HG03439 (cell line): ENCODE results near the gene CCDC97.
"Not testable (repeated sequence)": the region's sequence is repeated elsewhere in the genome, so short reads cannot be mapped to it uniquely, and the experiment has no call there.

Experiments used
- ATAC-seq: cut with Tn5 transposase; IDR thresholded peaks from one replicate; pipeline ENCODE4 v1.9.1; 2021; ENCODE audit warnings: mild to moderate bottlenecking, moderate library complexity; ENCODE audit not compliant: unreplicated experiment

Gene CCDC97

DNA sequence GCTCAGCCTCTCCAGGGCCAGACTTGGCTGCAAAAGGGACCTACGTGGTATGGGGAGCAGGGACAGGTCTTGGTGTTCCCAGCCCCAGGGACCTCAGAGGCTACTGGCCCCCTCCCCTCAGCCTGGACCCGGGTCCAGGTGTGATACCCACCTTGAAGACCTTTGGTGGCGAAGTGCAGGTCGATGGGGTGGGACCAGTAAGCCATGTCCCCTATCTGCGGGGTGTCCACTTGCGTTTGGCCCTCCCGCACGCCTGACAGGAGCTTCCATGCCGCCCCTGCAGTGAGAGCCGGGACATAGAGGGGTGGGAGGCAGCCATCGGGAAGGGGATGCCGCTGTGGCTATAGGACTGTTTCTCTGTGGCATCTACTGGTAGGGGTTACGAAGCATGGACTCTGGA lies 47.8 kb downstream of the CCDC97 start:
- no peak for ATAC-seq

DNA sequence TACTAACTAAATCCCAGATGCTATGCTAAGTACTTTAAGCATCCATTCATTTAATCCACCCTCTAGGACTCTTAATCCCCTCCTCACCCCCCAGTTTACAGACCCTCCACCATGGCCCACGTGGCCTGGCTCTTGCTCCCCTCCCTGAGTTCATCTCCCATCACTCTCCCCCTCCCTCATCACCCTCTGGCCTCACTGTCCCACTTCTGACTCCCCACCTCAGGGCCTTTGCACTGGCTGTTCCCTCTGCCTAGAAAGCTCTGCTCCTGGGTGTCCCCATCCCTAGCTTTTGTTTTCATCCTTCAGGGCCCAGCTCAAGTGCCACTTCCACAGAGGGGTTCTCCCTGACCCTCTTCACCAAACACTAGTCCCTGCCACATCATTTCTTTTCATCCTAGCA lies 49.8 kb downstream of the CCDC97 start:
- ATAC-seq: no peak

DNA sequence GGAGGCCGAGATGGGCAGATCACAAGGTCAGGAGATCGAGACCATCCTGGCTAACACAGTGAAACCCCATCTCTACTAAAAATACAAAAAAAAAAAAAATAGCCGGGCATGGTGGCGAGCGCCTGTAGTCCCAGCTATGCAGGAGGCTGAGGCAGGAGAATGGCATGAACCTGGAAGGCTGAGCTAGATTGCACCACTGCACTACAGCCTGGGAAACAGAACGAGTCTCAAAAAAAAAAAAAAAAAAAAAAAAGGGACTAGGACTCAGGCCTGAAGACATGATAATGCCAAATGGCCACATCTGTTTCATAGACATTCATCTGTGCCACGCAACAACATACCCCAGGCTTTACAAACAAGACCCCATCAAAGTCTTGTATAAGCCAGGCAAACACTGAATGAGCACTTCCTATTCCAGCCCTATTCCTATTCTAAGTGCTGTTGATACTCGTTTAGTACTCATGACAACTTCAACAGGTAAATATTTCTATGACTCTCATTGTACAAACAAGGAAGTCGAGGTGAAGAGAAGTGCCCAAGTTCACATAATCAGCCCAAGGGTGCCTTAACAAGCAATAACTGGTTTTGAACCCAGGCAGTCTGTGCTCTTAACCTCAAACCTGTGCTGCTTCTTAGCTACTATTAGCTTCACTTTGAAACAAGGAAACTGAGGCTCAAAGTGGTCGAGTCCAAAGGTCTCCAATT lies 52.3 kb downstream of the CCDC97 start:
- no peak for ATAC-seq

DNA sequence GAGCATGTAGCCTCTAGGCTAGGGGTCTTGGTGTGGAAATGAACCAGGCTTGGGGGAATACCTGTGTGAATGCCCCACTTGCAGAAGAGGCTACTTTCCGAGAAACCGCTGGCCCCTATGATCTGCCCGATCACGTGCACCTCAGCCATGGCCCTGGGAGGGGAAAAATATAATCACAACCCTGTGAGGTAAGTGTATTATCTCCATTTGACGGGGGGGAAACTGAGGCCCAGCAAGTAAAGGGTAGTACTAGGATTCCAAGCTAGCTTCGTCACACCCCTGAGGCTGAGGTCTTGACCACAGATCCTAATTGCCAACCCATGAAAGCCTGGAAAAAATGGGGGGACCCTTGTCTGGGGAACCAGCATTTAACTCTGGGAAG lies 53.4 kb downstream of the CCDC97 start:
- peak; percentile 4 for ATAC-seq

DNA sequence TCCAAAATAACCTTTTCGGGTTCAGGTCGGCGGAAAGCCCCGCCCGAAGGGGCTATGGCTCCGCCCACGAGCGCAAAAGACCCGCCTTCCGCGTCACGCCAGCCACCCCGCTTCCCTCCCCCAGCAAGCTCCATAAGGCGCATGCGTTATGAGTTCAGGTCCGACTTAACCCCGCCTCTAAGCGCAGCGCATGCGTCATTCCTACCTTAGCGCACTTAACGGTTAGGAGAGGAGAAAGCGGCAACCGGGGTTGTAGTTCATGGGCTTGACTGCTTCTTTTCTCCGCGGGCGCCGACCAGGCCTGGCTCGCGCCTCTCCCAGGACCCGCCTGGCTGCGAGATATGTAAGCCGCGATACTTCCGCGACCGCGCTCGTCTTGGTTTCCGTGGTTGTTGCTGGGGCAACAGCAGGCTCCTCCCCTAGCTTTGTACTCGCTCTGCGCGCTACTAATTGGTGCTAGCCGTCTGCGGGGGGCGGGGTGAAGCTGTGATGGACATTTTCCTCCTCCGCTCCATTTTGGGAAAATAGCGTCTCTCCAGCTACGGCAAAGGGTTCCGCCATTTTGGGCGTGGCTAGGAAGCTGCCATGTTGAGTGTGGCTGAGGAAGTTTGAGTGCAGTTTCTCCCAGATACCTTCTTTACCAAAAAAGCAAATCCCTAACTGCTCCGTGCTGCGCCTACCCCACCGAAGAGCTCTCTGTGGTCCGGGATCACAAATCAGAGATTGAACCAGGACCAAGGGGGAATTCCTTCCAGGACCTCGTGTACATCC lies 54.0 kb downstream of the CCDC97 start, which contains the start of gene B9D2:
Gene B9D2, minus strand, starts transcription at position 397 of the 771 bp plus-strand sequence. CDS start 630 bp downstream, outside the sequence.
- peak; percentile 86 for ATAC-seq

DNA sequence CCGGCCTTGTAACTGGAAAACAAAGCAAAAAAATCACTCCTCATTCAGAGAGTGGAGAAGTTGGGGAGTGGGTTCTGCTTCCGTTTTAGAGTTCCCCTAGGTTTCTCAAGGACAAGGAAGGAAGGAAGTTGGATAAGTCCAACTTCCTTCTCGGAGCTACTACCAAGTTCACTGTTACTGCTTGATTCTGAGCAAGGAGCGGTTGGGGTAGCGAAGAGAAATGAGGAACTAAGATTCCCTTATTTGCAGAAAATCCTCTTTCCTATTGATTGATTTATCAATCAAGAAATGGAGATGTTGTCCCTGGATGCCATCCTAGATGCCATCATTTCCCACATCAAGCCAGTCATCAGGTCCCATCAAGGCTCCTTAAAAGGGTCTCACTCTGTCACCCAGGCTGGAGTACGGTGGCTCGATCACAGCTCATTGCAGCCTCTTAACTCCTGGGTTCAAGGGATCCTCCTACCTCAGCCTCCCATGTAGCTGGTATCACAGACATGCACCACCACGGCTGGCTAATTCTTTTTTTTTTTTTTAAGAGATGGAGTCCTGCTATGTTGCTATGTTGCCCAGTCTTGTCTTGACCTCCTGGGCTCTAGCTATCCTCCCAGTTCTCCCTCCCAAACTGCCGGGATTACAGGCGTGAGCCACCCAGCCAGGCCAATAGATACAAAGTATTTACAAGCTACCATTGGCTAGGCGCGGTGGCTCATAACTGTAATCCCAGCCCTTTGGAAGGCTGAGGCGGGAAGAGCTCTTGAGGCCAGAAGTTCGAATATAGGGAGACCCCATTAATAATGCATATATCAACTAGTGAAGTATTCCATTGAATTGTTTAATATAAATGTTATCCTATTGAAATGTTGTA lies 54.8 kb downstream of the CCDC97 start:
- ATAC-seq: no peak

DNA sequence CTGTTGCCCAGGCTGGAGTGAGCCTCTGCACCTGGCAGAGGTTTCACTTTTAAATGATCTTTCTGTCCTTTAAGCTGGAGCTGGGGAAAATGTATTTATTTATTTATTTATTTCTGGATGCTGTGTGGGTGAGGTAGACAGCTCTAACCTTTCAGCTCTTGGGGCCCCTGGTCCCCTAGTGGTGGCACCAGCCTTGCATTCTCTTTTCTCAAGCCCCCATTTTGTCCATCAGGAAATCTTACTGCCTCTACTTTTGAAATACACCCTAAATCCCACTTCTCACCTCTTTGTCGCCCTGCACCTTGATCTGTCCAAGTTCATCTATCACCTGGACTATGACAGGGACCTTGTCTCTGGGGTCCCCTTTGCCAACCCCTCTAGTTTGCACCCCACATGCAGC lies 56.1 kb downstream of the CCDC97 start:
- no peak for ATAC-seq

DNA sequence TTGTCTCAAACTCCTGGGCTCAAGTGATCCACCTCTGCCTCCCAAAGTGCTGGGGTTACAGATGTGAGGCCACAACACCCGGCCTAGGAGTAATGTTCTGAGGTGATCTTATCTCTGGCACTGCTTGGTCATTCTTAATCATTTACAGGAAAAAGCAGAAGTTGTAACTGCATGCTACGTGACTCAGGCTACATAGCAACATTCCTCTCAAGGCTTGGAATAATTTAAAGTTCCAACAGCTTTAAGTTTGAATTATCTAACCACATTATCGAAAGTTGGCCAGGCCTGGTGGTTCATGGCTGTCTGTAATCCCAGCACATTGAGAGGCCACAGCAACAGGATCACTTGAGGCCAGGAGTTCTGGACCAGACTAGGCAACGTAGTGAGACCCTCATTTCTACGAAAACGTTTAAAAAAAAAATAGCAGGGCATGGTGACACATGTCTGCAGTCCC lies 57.9 kb downstream of the CCDC97 start:
- no peak for ATAC-seq

DNA sequence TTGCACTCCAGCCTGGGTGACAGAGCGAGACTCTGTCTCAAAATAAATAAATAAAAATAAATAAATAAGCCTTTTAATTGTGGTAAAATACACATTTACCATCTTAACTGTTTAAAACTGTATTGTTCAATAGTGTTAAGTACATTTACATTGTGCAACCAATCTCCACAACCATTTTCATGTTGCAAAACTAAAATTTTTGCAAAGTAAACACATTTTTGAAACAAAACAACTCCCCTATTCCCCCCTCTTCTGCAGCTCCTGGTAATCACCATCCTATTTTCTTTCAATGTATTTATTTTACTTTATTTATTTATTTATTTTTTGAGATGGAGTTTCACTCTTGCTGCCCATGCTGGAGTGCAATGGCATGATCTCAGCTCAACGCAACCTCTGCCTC lies 59.8 kb downstream of the CCDC97 start:
- ATAC-seq: no peak

DNA sequence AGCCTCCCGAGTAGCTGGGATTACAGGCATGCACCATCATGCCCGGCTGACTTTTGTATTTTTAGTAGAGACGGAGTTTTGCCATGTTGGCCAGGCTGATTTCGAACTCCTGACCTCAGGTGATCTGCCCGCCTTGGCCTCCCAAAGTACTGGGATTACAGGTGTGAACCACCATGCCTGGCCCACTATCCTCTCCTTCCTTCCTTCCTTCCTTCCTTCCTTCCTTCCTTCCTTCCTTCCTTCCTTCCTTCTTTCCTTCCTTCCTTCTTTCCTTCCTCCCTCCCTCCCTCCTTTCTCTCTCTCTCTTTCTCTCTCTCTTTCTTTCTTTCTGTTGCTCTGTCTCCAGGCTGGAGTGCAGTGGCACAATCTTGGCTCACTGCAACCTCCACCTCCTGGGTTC lies 61.1 kb downstream of the CCDC97 start:
- not testable (repeated sequence) for ATAC-seq

DNA sequence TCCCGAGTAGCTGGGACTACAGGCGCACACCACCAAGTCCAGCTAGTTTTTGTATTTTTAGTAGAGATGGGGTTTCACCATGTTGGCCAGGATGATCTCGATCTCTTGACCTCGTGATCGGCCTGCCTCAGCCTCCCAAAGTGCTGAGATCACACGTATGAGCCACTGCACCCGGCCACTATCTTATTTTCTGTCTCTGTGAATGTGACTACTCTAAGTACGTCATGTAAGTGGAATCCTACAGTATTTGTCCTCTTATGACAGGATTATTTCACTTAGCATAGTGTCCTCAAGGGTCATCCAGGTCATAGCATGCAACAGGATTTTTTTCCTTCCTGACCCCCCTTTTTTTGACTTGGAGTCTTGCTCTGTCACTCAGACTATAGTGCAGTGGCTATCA lies 61.6 kb downstream of the CCDC97 start:
- ATAC-seq: no peak

DNA sequence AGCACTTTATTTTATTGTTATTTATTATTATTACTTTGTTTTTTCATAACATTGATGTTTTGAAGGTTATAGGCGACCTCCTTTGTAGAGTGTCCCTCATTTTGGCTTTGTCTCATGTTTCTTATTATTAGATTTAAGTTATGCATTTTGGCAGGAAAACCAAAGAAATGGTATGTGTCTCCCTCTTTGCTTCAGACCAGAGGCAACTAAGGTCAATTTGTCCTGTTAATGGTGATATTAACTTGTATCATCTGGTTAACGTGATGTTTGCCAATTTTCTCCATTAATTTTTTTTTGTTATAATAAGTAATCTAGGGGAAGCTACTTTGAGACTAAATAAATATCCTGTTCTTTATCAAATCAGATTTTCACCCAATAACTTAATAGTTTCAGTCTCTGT lies 62.5 kb downstream of the CCDC97 start:
- ATAC-seq: no peak

DNA sequence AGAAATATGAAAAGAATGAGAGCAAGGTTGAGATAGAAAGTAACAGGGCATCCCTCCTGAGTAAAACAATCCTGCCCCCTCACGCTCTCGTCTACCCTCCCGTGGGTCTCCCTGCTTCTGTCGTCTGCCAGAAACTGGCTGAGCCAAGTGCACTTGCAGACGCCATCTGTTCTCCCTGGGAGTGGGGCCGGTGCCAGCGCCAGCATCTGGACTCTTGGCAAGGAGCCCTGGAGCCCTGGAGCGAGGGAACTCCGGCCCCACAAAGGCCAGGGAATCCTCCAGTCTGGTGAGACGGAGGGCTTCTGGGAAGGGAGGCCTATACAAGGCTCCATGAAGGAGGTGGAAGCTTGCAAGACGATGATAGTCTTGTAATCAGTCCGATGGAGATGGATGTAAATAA lies 64.0 kb downstream of the CCDC97 start:
- ATAC-seq: no peak
